GM23338 (cell line): ENCODE measurements around the gene GAGE13. TPM values are rescaled to one million over a fixed set of nuclear protein-coding genes. Genes with fewer than 3 reads are reported as not detected.

ENCODE experiments used
- ATAC-seq: fragments of 200-7000 bp; cut with Tn5 transposase; 3 replicates; pipeline ENCODE4 v1.9.1; 2020
- DNase-seq: peaks from one replicate; pipeline ENCODE4 v3.0.0-alpha.2; 2015; ENCODE audit warnings: low spot score
- H2AFZ ChIP-seq: fragments of 200-600 bp; sonication (generic); 2 replicates; pipeline ENCODE4 v1.8.0; 2016; ENCODE audit warnings: antibody characterized with exemption, mild to moderate bottlenecking, moderate library complexity
- H3F3A ChIP-seq: fragments of 200-600 bp; sonication (generic); replicated peaks from 2 replicates; pipeline ENCODE4 v1.8.0; 2017; ENCODE audit warnings: antibody characterized with exemption, mixed run types, low read depth
- H3K27ac ChIP-seq: fragments of 200-600 bp; sonication (generic); 2 replicates; pipeline ENCODE4 v1.6.1; 2016; ENCODE audit warnings: low read depth
- H3K27me3 ChIP-seq: fragments of 200-600 bp; sonication (generic); 2 replicates; pipeline ENCODE4 v1.8.0; 2016; ENCODE audit warnings: mild to moderate bottlenecking, mixed run types, moderate library complexity; ENCODE audit not compliant: insufficient read depth
- H3K36me3 ChIP-seq: fragments of 200-600 bp; sonication (generic); 2 replicates; pipeline ENCODE4 v1.8.0; 2016; ENCODE audit warnings: mild to moderate bottlenecking; ENCODE audit not compliant: insufficient read depth
- H3K4me1 ChIP-seq: fragments of 200-600 bp; sonication (generic); 2 replicates; pipeline ENCODE4 v1.8.0; 2016; ENCODE audit warnings: mild to moderate bottlenecking, moderate library complexity; ENCODE audit not compliant: insufficient read depth
- H3K4me2 ChIP-seq: fragments of 200-600 bp; sonication (generic); 2 replicates; pipeline ENCODE4 v1.7.1; 2017; ENCODE audit warnings: mixed run types
- H3K4me3 ChIP-seq: fragments of 200-600 bp; sonication (generic); 2 replicates; pipeline ENCODE4 v1.6.1; 2016; ENCODE audit warnings: mixed run types
- H3K79me2 ChIP-seq: fragments of 200-600 bp; sonication (generic); replicated peaks from 2 replicates; pipeline ENCODE4 v1.8.0; 2017; ENCODE audit warnings: mild to moderate bottlenecking; ENCODE audit not compliant: insufficient read depth
- H3K9me2 ChIP-seq: fragments of 200-600 bp; sonication (generic); 2 replicates; pipeline ENCODE4 v1.8.0; 2017; ENCODE audit not compliant: insufficient read depth
- H4K20me1 ChIP-seq: fragments of 200-600 bp; sonication (generic); replicated peaks from 2 replicates; pipeline ENCODE4 v1.8.0; 2017; ENCODE audit warnings: mild to moderate bottlenecking; ENCODE audit not compliant: insufficient read depth
- H3K27ac Mint-ChIP-seq: 2 replicates; pipeline ENCODE4 v1.8.0; 2020; ENCODE audit warnings: inconsistent platforms, mild to moderate bottlenecking, moderate library complexity, mixed read lengths
- H3K27me3 Mint-ChIP-seq: 3 replicates; pipeline ENCODE4 v1.8.0; 2022; ENCODE audit warnings: low read depth, mild to moderate bottlenecking, moderate library complexity, mixed read lengths, inconsistent platforms; ENCODE audit not compliant: insufficient read depth, poor library complexity
- H3K36me3 Mint-ChIP-seq: 3 replicates; pipeline ENCODE4 v1.8.0; 2021; ENCODE audit warnings: low read depth, mild to moderate bottlenecking, inconsistent platforms, moderate library complexity, mixed read lengths
- H3K4me1 Mint-ChIP-seq: 3 replicates; pipeline ENCODE4 v1.8.0; 2020; ENCODE audit warnings: mild to moderate bottlenecking, inconsistent platforms, mixed read lengths
- H3K4me3 Mint-ChIP-seq: 3 replicates; pipeline ENCODE4 v1.8.0; 2021; ENCODE audit warnings: moderate library complexity, mild to moderate bottlenecking, inconsistent platforms, mixed read lengths
- H3K9me3 Mint-ChIP-seq: 3 replicates; pipeline ENCODE4 v1.8.0; 2020; ENCODE audit warnings: moderate library complexity, mild to moderate bottlenecking, inconsistent platforms, mixed read lengths
- CREB1 ChIP-seq: fragments of 250-450 bp; sonication (Bioruptor Pico); IDR thresholded peaks from 2 replicates; pipeline ENCODE4 v1.5.0; 2020; ENCODE audit warnings: low read depth, mild to moderate bottlenecking, moderate library complexity
- JUNB ChIP-seq: IDR thresholded peaks from one replicate; pipeline ENCODE4 v1.6.1; 2016; ENCODE audit warnings: antibody characterized with exemption; ENCODE audit not compliant: unreplicated experiment
- POLR2AphosphoS5 ChIP-seq: IDR thresholded peaks from 2 replicates; pipeline ENCODE4 v1.6.1; 2016; ENCODE audit warnings: antibody characterized with exemption, low read depth
- ZNF114 ChIP-seq: fragments of 250-450 bp; sonication (Bioruptor Pico); IDR thresholded peaks from 2 replicates; pipeline ENCODE4 v1.5.0; 2020; ENCODE audit warnings: mild to moderate bottlenecking, moderate library complexity
- ZNF331 ChIP-seq: fragments of 250-450 bp; sonication (Bioruptor Pico); IDR thresholded peaks from 2 replicates; pipeline ENCODE4 v1.5.0; 2020; ENCODE audit warnings: low read depth, mild to moderate bottlenecking, moderate library complexity
- polyA plus RNA-seq: library from polyadenylated mRNA; unstranded; fragments of >200 nt; fragmentation: Nextera tagmentation; extraction: Ambion mirVana; gene quantifications from 2 replicates; pipeline ENCODE4 v1.2.1, GENCODE V29; 2016
- total RNA-seq: library from RNA; depleted of rRNA; stranded (reverse); fragments of >200 nt; shearing (Covaris generic); gene quantifications from 2 replicates; pipeline ENCODE4 v1.2.3, GENCODE V29; 2014
- TF ChIP-seq, protein P1 (sequence below), 2 experiments: fragments of 200-600 bp in 1 of 2; sonication (generic) in 1 of 2; conservative IDR thresholded peaks; 2 replicates each; pipeline versions ENCODE4 v1.5.1 to v1.6.1; 2016 to 2017; ENCODE audit warnings: antibody characterized with exemption in 2 of 2, low read depth in 2 of 2, mild to moderate bottlenecking in 2 of 2, moderate library complexity in 1 of 2
- TF ChIP-seq, protein P2 (sequence below): IDR thresholded peaks from one replicate; pipeline ENCODE4 v1.6.1; 2018; ENCODE audit warnings: antibody characterized with exemption; ENCODE audit not compliant: unreplicated experiment

GAGE13 gene
- total and polyA plus RNA-seq, 2 experiments from 2014 or later, result not detected

DNA sequence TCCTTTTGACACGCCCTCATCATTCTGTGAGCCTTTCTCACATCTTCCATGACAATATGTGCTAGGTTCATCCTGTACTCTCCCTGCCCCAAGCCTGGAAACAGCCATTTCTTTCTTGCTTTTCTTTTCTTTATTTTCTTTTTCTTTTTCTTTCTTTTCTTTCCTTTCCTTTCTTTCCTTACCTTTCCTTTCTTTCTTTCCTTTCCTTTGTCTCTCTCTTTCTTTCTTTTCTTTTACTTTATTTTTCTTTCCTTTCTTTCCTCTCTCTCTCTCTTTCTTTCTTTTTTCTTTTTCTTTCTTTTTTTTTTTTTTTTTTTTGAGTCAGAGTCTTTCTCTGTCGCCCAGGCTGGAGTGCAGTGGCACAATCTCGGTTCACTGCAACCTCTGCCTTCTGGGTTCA is 47.2 kb upstream of the GAGE13 start (continued):
- TF ChIP-seq, protein P1, sequence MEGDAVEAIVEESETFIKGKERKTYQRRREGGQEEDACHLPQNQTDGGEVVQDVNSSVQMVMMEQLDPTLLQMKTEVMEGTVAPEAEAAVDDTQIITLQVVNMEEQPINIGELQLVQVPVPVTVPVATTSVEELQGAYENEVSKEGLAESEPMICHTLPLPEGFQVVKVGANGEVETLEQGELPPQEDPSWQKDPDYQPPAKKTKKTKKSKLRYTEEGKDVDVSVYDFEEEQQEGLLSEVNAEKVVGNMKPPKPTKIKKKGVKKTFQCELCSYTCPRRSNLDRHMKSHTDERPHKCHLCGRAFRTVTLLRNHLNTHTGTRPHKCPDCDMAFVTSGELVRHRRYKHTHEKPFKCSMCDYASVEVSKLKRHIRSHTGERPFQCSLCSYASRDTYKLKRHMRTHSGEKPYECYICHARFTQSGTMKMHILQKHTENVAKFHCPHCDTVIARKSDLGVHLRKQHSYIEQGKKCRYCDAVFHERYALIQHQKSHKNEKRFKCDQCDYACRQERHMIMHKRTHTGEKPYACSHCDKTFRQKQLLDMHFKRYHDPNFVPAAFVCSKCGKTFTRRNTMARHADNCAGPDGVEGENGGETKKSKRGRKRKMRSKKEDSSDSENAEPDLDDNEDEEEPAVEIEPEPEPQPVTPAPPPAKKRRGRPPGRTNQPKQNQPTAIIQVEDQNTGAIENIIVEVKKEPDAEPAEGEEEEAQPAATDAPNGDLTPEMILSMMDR (conservative IDR thresholded peaks at IDR 0.05; ENCODE audit: low read depth in 2 of 2), result no peak
- TF ChIP-seq CREB1 (CRISPR knock-in tag) (no peak), POLR2AphosphoS5 (no peak), JUNB (no peak), ZNF114 (CRISPR knock-in tag) (no peak), ZNF331 (CRISPR knock-in tag) (no peak)
- TF ChIP-seq, protein P2, sequence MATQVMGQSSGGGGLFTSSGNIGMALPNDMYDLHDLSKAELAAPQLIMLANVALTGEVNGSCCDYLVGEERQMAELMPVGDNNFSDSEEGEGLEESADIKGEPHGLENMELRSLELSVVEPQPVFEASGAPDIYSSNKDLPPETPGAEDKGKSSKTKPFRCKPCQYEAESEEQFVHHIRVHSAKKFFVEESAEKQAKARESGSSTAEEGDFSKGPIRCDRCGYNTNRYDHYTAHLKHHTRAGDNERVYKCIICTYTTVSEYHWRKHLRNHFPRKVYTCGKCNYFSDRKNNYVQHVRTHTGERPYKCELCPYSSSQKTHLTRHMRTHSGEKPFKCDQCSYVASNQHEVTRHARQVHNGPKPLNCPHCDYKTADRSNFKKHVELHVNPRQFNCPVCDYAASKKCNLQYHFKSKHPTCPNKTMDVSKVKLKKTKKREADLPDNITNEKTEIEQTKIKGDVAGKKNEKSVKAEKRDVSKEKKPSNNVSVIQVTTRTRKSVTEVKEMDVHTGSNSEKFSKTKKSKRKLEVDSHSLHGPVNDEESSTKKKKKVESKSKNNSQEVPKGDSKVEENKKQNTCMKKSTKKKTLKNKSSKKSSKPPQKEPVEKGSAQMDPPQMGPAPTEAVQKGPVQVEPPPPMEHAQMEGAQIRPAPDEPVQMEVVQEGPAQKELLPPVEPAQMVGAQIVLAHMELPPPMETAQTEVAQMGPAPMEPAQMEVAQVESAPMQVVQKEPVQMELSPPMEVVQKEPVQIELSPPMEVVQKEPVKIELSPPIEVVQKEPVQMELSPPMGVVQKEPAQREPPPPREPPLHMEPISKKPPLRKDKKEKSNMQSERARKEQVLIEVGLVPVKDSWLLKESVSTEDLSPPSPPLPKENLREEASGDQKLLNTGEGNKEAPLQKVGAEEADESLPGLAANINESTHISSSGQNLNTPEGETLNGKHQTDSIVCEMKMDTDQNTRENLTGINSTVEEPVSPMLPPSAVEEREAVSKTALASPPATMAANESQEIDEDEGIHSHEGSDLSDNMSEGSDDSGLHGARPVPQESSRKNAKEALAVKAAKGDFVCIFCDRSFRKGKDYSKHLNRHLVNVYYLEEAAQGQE, result no peak

DNA sequence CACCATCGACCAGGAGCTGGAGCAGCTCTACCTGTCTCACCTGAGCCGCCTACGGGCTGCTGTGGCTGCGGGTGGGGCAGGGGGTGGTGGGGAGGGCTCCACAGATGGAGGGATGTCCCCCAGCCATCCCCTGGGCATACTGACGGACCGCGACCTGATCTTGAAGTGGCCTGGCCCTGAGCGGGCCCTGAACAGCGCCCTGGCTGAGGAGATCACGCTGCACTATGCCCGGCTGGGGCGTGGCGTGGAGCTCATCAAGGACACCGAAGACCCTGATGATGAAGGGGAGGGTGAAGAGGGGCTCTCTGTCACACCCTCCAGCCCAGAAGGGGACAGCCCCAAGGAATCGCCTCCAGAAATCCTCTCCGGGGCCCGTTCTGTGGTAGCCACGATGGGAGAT is 45.2 kb upstream of the GAGE13 start:
- Mint-ChIP-seq H3K27ac (no peak overlapping the region), H3K4me3 (no peak overlapping the region), H3K9me3 (no peaks in the 10 kb centered on the region), H3K36me3 (peaks cover 3% of the 10 kb centered on the region; the same call in 2 of the 3 replicates), H3K27me3 (no peaks in the 10 kb centered on the region), H3K4me1 (peaks cover 9% of the 10 kb centered on the region; the same call in 2 of the 3 replicates)
- DNase-seq, result no peak
- Histone ChIP-seq H3K36me3 (no peaks in the 10 kb centered on the region), H3K27ac (no peak overlapping the region), H3K4me1 (no peaks in the 10 kb centered on the region), H3K4me3 (no peak overlapping the region), H3K9me2 (no peaks in the 10 kb centered on the region), H3K27me3 (no peaks in the 10 kb centered on the region), H3K79me2 (no peaks in the 10 kb centered on the region), H3F3A (no peaks in the 10 kb centered on the region), H2AFZ (no peak overlapping the region), H4K20me1 (no peaks in the 10 kb centered on the region), H3K4me2 (no peak overlapping the region)
- ATAC-seq, result no peak
- TF ChIP-seq, protein P1 (conservative IDR thresholded peaks at IDR 0.05; ENCODE audit: low read depth in 2 of 2), result no peak
- TF ChIP-seq, protein P2, result no peak
- TF ChIP-seq CREB1 (CRISPR knock-in tag) (no peak), POLR2AphosphoS5 (no peak)
